Peyer's patch (tissue), 4 donors: ENCODE results near the gene TEX47.

Source experiments
- CTCF ChIP-seq, 6 experiments: fragments of 450-650 bp in 4 of 6; fragments of 200-600 bp in 2 of 6; sonication (generic) in 1 of 6; IDR thresholded peaks; one replicate each; pipeline ENCODE4 v1.5.1; 2017 to 2019; ENCODE audit warnings: antibody characterized with exemption in 6 of 6, mild to moderate bottlenecking in 3 of 6, moderate library complexity in 1 of 6
- POLR2A ChIP-seq, 2 donors: fragments of 450-650 bp; IDR thresholded peaks; one replicate each; pipeline ENCODE4 v1.5.1; 2017; ENCODE audit warnings: antibody characterized with exemption in 2 of 2, mild to moderate bottlenecking in 2 of 2, moderate library complexity in 2 of 2

GRCh38 chr7:88801046-88801445, 5.5 kb upstream of the TEX47 start:
- no peak for TF ChIP-seq CTCF (IDR thresholded peaks at IDR 0.05)
- TF ChIP-seq POLR2A (IDR thresholded peaks at IDR 0.05), result no peak
